HPDE6-E6E7 (cell line): Measurements from ENCODE around the gene DMAP1.

Source experiments
- DNase-seq: peaks from one replicate; pipeline ENCODE4 v3.0.0; 2011; ENCODE audit warnings: missing footprints; ENCODE audit errors: extremely low spot score

Gene DMAP1

GRCh38 chr1:44228218-44228617 is 14.9 kb downstream of the DMAP1 start:
- no peak for DNase-seq

GRCh38 chr1:44229435-44230167 is 16.3 kb downstream of the DMAP1 start:
- no peak for DNase-seq

GRCh38 chr1:44230796-44231195 is 17.5 kb downstream of the DMAP1 start:
- DNase-seq = no peak

- DNase-seq = no peak
Measured at GRCh38 chr1:44233593-44233992, 20.3 kb downstream of the DMAP1 start.

GRCh38 chr1:44235808-44236207 is 22.5 kb downstream of the DMAP1 start:
- DNase-seq = no peak

- no peak for DNase-seq
Measured at GRCh38 chr1:44236490-44237272, 23.4 kb downstream of the DMAP1 start.

- DNase-seq = no peak
Measured at GRCh38 chr1:44237721-44238457, 24.6 kb downstream of the DMAP1 start.

- no peak for DNase-seq
Measured at GRCh38 chr1:44238660-44239059, 25.4 kb downstream of the DMAP1 start.

GRCh38 chr1:44239331-44239960 is 26.2 kb downstream of the DMAP1 start:
- peak; percentile 11 for DNase-seq

GRCh38 chr1:44239961-44240371 is 26.7 kb downstream of the DMAP1 start:
- DNase-seq = no peak

GRCh38 chr1:44240802-44241671 is 27.8 kb downstream of the DMAP1 start:
- no peak for DNase-seq

- DNase-seq = no peak
Measured at GRCh38 chr1:44242746-44243145, 29.5 kb downstream of the DMAP1 start.

GRCh38 chr1:44243782-44244495 is 30.7 kb downstream of the DMAP1 start:
- no peak for DNase-seq

- no peak for DNase-seq
Measured at GRCh38 chr1:44244986-44245385, 31.7 kb downstream of the DMAP1 start.

- DNase-seq = no peak
Measured at GRCh38 chr1:44246806-44247205, 33.5 kb downstream of the DMAP1 start.

- DNase-seq = no peak
Measured at GRCh38 chr1:44249543-44249942, 36.3 kb downstream of the DMAP1 start.

GRCh38 chr1:44250068-44250781 is 37.0 kb downstream of the DMAP1 start:
- no peak for DNase-seq

- DNase-seq = no peak
Measured at GRCh38 chr1:44251486-44251885, 38.2 kb downstream of the DMAP1 start.

GRCh38 chr1:44251989-44252671 is 38.9 kb downstream of the DMAP1 start:
- no peak for DNase-seq
